Ishikawa (cell line): ENCODE measurements around the gene BPTF.

Experiments used
- CEBPB ChIP-seq: IDR thresholded peaks from 2 replicates; pipeline ENCODE4 v1.6.1; 2012
- CREB1 ChIP-seq: IDR thresholded peaks from 2 replicates; pipeline ENCODE4 v1.6.1; 2012; ENCODE audit warnings: low read depth
- EGR1 ChIP-seq: IDR thresholded peaks from 2 replicates; pipeline ENCODE4 v1.6.1; 2012
- EP300 ChIP-seq: IDR thresholded peaks from 2 replicates; pipeline ENCODE4 v1.6.1; 2012; ENCODE audit warnings: borderline replicate concordance
- RAD21 ChIP-seq: IDR thresholded peaks from 2 replicates; pipeline ENCODE4 v1.6.1; 2012; ENCODE audit warnings: low read depth
- TAF1 ChIP-seq: IDR thresholded peaks from 2 replicates; pipeline ENCODE4 v1.6.1; 2012; ENCODE audit warnings: low read depth, mild to moderate bottlenecking
- YY1 ChIP-seq: IDR thresholded peaks from 2 replicates; pipeline ENCODE4 v1.6.1; 2012; ENCODE audit warnings: low read depth
- TF ChIP-seq, protein P1 (sequence below): IDR thresholded peaks from 2 replicates; pipeline ENCODE4 v1.6.1; 2012
- TF ChIP-seq, protein P2 (sequence below): IDR thresholded peaks from 2 replicates; pipeline ENCODE4 v1.6.1; 2012; ENCODE audit warnings: low read depth, mild to moderate bottlenecking
- TF ChIP-seq, protein P3 (sequence below): IDR thresholded peaks from 2 replicates; pipeline ENCODE4 v1.6.1; 2012

DNA sequence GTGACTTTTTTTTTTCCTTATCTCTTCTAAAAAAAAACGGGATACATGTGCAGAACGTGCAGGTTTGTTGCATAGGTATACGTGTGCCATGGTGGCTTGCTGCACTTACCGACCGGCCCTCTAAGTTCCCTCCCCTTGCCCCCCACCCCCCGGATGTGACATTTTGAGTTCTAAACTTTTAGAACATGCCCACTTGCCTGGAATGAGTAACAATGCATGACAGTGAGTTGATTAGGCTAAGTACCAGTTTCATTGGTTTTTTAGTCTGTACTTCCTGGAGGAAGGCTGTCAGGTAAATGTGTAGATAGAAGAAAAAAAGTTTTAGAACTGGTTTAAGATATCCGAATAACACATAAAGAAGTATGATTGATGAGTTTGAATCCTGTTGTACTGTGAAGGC lies 4.0 kb downstream of the BPTF start:
- TF ChIP-seq CEBPB = no peak
- TF ChIP-seq, protein P1, sequence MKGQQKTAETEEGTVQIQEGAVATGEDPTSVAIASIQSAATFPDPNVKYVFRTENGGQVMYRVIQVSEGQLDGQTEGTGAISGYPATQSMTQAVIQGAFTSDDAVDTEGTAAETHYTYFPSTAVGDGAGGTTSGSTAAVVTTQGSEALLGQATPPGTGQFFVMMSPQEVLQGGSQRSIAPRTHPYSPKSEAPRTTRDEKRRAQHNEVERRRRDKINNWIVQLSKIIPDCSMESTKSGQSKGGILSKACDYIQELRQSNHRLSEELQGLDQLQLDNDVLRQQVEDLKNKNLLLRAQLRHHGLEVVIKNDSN = no peak
- TF ChIP-seq EP300 = no peak
- TF ChIP-seq CREB1 = no peak
- no peak for TF ChIP-seq TAF1
- no peak for TF ChIP-seq RAD21
- no peak for TF ChIP-seq YY1
- TF ChIP-seq, protein P2, sequence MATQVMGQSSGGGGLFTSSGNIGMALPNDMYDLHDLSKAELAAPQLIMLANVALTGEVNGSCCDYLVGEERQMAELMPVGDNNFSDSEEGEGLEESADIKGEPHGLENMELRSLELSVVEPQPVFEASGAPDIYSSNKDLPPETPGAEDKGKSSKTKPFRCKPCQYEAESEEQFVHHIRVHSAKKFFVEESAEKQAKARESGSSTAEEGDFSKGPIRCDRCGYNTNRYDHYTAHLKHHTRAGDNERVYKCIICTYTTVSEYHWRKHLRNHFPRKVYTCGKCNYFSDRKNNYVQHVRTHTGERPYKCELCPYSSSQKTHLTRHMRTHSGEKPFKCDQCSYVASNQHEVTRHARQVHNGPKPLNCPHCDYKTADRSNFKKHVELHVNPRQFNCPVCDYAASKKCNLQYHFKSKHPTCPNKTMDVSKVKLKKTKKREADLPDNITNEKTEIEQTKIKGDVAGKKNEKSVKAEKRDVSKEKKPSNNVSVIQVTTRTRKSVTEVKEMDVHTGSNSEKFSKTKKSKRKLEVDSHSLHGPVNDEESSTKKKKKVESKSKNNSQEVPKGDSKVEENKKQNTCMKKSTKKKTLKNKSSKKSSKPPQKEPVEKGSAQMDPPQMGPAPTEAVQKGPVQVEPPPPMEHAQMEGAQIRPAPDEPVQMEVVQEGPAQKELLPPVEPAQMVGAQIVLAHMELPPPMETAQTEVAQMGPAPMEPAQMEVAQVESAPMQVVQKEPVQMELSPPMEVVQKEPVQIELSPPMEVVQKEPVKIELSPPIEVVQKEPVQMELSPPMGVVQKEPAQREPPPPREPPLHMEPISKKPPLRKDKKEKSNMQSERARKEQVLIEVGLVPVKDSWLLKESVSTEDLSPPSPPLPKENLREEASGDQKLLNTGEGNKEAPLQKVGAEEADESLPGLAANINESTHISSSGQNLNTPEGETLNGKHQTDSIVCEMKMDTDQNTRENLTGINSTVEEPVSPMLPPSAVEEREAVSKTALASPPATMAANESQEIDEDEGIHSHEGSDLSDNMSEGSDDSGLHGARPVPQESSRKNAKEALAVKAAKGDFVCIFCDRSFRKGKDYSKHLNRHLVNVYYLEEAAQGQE = no peak
- TF ChIP-seq, protein P3, sequence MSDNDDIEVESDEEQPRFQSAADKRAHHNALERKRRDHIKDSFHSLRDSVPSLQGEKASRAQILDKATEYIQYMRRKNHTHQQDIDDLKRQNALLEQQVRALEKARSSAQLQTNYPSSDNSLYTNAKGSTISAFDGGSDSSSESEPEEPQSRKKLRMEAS = no peak
- TF ChIP-seq EGR1 = no peak
